Lower leg skin (tissue), 4 donors: ENCODE measurements around the gene LCE3B. TPM values are rescaled to one million over a fixed set of nuclear protein-coding genes. Genes with fewer than 3 reads are reported as not detected.

ENCODE experiments used
- DNase-seq, 2 donors: peaks; one replicate each; pipeline ENCODE4 v3.0.0-alpha.2; 2019; ENCODE audit warnings: low spot score in 2 of 2
- H3K4me3 ChIP-seq: fragments of 200-600 bp; sonication (generic); 2 replicates; pipeline ENCODE4 v1.5.1; 2017; ENCODE audit warnings: mild to moderate bottlenecking, low read depth; ENCODE audit not compliant: poor library complexity, severe bottlenecking
- CTCF ChIP-seq, 3 donors: fragments of 450-650 bp; IDR thresholded peaks; one replicate each; pipeline ENCODE4 v1.5.1; 2016; ENCODE audit warnings: antibody characterized with exemption in 3 of 3, mild to moderate bottlenecking in 3 of 3, moderate library complexity in 2 of 3
- POLR2A ChIP-seq, 2 donors: fragments of 450-650 bp; IDR thresholded peaks; one replicate each; pipeline ENCODE4 v1.6.1; 2016 to 2017; ENCODE audit warnings: antibody characterized with exemption in 2 of 2, mild to moderate bottlenecking in 1 of 2, moderate library complexity in 1 of 2
- WGBS, 2 donors: methylation state at CpG; one replicate each; pipeline ENCODE4 v1.1.5; 2018; 5-methylcytosine and 5-hydroxymethylcytosine counted together
- intact Hi-C: fragments of 100-400 bp; cut with DNase I; formaldehyde crosslinking; loops from one replicate; pipeline ENCODE4 v1.15.0; 2023; ENCODE audit warnings: low total_unique reads
- total RNA-seq, 4 donors: library from RNA; depleted of rRNA; stranded (reverse); fragments of >200 nt; gene quantifications; one replicate each; pipeline ENCODE4 v1.1.0, GENCODE V29; 2016

Gene LCE3B
- total RNA-seq, 4 donors from 2014 or later: not detected

- TF ChIP-seq POLR2A (IDR thresholded peaks at IDR 0.05) (no peak), CTCF (IDR thresholded peaks at IDR 0.05) (no peak)
- WGBS, 2 donors: 55 to 63% methylated on average over 10 of the region's 10 CpGs
Observed at GRCh38 chr1:152622803-152623202, 9.2 kb downstream of the LCE3B start, which contains the start of gene LCE3A. TSS of gene LCE3A (minus strand) at chr1:152623103. CDS start at chr1:152623103, 0 bp downstream.

GRCh38 chr1:152623203-152623844 is 9.7 kb downstream of the LCE3B start:
- TF ChIP-seq CTCF (IDR thresholded peaks at IDR 0.05) (no peak), POLR2A (IDR thresholded peaks at IDR 0.05) (no peak)
- DNase-seq: no peak
- WGBS, 2 donors: 45 to 60% methylated on average over 20 to 22 of the region's 29 CpGs
- intact Hi-C loops: no loop called here
- no peak overlapping the region for H3K4me3 ChIP-seq

More at GRCh38 chr1:152622803-152623202, 9.2 kb downstream of the LCE3B start, which contains the start of gene LCE3A:
- intact Hi-C loops: no loop called here
- no peak for DNase-seq
- no peak within 1 kb of the TSS for H3K4me3 ChIP-seq

GRCh38 chr1:152626744-152627143 is 13.1 kb downstream of the LCE3B start:
- intact Hi-C loops: no loop called here
- WGBS, 2 donors: 36 to 61% methylated on average over 1 of the region's 1 CpG

GRCh38 chr1:152630596-152630995 is 17.0 kb downstream of the LCE3B start:
- no peak for DNase-seq
- 87 to 93% methylated on average over 3 of the region's 3 CpGs for WGBS, 2 donors
- intact Hi-C loops: no loop called here
- TF ChIP-seq POLR2A (IDR thresholded peaks at IDR 0.05) (no peak), CTCF (IDR thresholded peaks at IDR 0.05) (no peak)
- no peak overlapping the region for H3K4me3 ChIP-seq

More at GRCh38 chr1:152626744-152627143, 13.1 kb downstream of the LCE3B start:
- no peak for TF ChIP-seq CTCF (IDR thresholded peaks at IDR 0.05)
- no peak for TF ChIP-seq POLR2A (IDR thresholded peaks at IDR 0.05)
- DNase-seq: no peak
- H3K4me3 ChIP-seq: no peak overlapping the region

- H3K4me3 ChIP-seq: no peak overlapping the region
- TF ChIP-seq CTCF (IDR thresholded peaks at IDR 0.05): no peak
- no peak for TF ChIP-seq POLR2A (IDR thresholded peaks at IDR 0.05)
- intact Hi-C loops: no loop called here
- DNase-seq: no peak
- 74 to 77% methylated on average over 1 of the region's 1 CpG for WGBS, 2 donors
Observed at GRCh38 chr1:152640351-152640750, 26.7 kb downstream of the LCE3B start.

GRCh38 chr1:152643945-152644344 is 30.3 kb downstream of the LCE3B start:
- DNase-seq: no peak
- intact Hi-C loops: no loop called here
- no peak overlapping the region for H3K4me3 ChIP-seq
- 52 to 58% methylated on average over 3 of the region's 3 CpGs for WGBS, 2 donors
- TF ChIP-seq POLR2A (IDR thresholded peaks at IDR 0.05) (no peak), CTCF (IDR thresholded peaks at IDR 0.05) (no peak)
